D721Med (cell line): ENCODE measurements around the gene TRAK1.

Experiments
- DNase-seq: peaks from one replicate; pipeline ENCODE4 v3.0.0; 2011; ENCODE audit warnings: low spot score; ENCODE audit not compliant: insufficient read length
- FAIRE-seq: peaks from 2 replicates; lab custom pipeline; 2011; peaks lifted over from hg19 to GRCh38; lab: Jason Lieb, UNC
- CTCF ChIP-seq: IDR thresholded peaks from 2 replicates; pipeline ENCODE4 v1.5.1; 2012; ENCODE audit warnings: mild to moderate bottlenecking, control low read depth; ENCODE audit not compliant: insufficient read depth; ENCODE audit errors: missing control alignments

TRAK1 gene

GRCh38 chr3:42052132-42052483, 39.0 kb upstream of the TRAK1 start:
- FAIRE-seq: no peak

GRCh38 chr3:42052484-42053351, 38.4 kb upstream of the TRAK1 start:
- no peak for DNase-seq
- no peak for TF ChIP-seq CTCF
- FAIRE-seq: no peak

More at GRCh38 chr3:42052132-42052483, 39.0 kb upstream of the TRAK1 start:
- TF ChIP-seq CTCF: no peak
- no peak for DNase-seq

- no peak for FAIRE-seq
- no peak for TF ChIP-seq CTCF
- DNase-seq: no peak
Observed at GRCh38 chr3:42053476-42053875, 37.7 kb upstream of the TRAK1 start.

- FAIRE-seq (no peak), DNase-seq (no peak)
- no peak for TF ChIP-seq CTCF
Observed at GRCh38 chr3:42055291-42055690, 35.9 kb upstream of the TRAK1 start.

GRCh38 chr3:42056840-42057239, 34.3 kb upstream of the TRAK1 start:
- no peak for TF ChIP-seq CTCF
- DNase-seq (no peak), FAIRE-seq (no peak)

GRCh38 chr3:42057561-42058211, 33.5 kb upstream of the TRAK1 start:
- no peak for FAIRE-seq
- DNase-seq: no peak
- no peak for TF ChIP-seq CTCF

GRCh38 chr3:42061025-42061712, 30.0 kb upstream of the TRAK1 start:
- DNase-seq: no peak
- FAIRE-seq: no peak
- no peak for TF ChIP-seq CTCF
